SK-N-SH (cell line): ENCODE data around the gene NLRP9. TPM values are rescaled to one million over a fixed set of nuclear protein-coding genes. Genes with fewer than 3 reads are reported as not detected.

Experiments
- CTCF ChIA-PET: fragments of 300-600, 350-600 bp; formaldehyde crosslinking; extraction: SDS; loops from one replicate; lab custom pipeline; 2021; lab: Yijun Ruan, JAX
- POLR2A ChIA-PET: fragments of 350-600 bp; sonication (Branson Sonifier 250); formaldehyde crosslinking; extraction: SDS; loops from one replicate; lab custom pipeline; 2020; ENCODE audit warnings: antibody characterized with exemption, inconsistent platforms; lab: Yijun Ruan, JAX
- DNase-seq: peaks from one replicate; pipeline ENCODE4 v3.0.0; 2012
- H2AFZ ChIP-seq: fragments of 200-600 bp; sonication (generic); 2 replicates; pipeline ENCODE4 v1.8.1; 2016; ENCODE audit warnings: antibody characterized with exemption, mild to moderate bottlenecking, low read depth
- H3F3A ChIP-seq: fragments of 200-600 bp; sonication (generic); replicated peaks from 2 replicates; pipeline ENCODE3; 2016; ENCODE audit warnings: antibody characterized with exemption, mild to moderate bottlenecking; ENCODE audit not compliant: insufficient read depth
- H3K27ac ChIP-seq, 2 experiments: fragments of 200-500 bp in 1 of 2; fragments of 200-600 bp in 1 of 2; sonication (Bioruptor generic) in 1 of 2; sonication (generic), shearing (Covaris generic) in 1 of 2; 2 replicates each; pipeline versions ENCODE4 v1.5.1 to v1.6.1; 2014 to 2016; ENCODE audit warnings: low read depth in 2 of 2, inconsistent platforms in 1 of 2, low read length in 1 of 2, mild to moderate bottlenecking in 1 of 2, mixed read lengths in 1 of 2
- H3K27me3 ChIP-seq: fragments of 200-600 bp; sonication (generic), shearing (Covaris generic); 2 replicates; pipeline ENCODE4 v1.6.1; 2016; ENCODE audit warnings: mixed run types; ENCODE audit not compliant: insufficient read depth
- H3K36me3 ChIP-seq, 2 experiments: fragments of 200-500 bp in 1 of 2; fragments of 200-600 bp in 1 of 2; sonication (Bioruptor generic) in 1 of 2; sonication (generic) in 1 of 2; replicated peaks in 1 of 2; 2 replicates each; pipeline versions ENCODE3 to v1.5.1; 2014 to 2016; ENCODE audit warnings: low read length in 1 of 2, mild to moderate bottlenecking in 1 of 2; ENCODE audit not compliant: insufficient read depth in 2 of 2, control insufficient read depth in 1 of 2
- H3K4me1 ChIP-seq, 2 experiments: fragments of 200-500 bp in 1 of 2; fragments of 200-600 bp in 1 of 2; sonication (Bioruptor generic) in 1 of 2; sonication (generic), shearing (Covaris generic) in 1 of 2; 2 replicates each; pipeline versions ENCODE4 v1.5.1 to v1.6.1; 2014 to 2016; ENCODE audit warnings: low read depth in 1 of 2, low read length in 1 of 2, mixed run types in 1 of 2; ENCODE audit not compliant: insufficient read depth in 2 of 2, control insufficient read depth in 1 of 2
- H3K4me2 ChIP-seq: fragments of 200-600 bp; sonication (generic), shearing (Covaris generic); 2 replicates; pipeline ENCODE4 v1.6.1; 2017; ENCODE audit warnings: mixed run types
- H3K4me3 ChIP-seq, 2 experiments: fragments of 200-500 bp in 1 of 2; fragments of 200-600 bp in 1 of 2; sonication (Bioruptor generic) in 1 of 2; sonication (generic), shearing (Covaris generic) in 1 of 2; 2 replicates each; pipeline versions ENCODE4 v1.5.1 to v1.8.1; 2014 to 2016; ENCODE audit warnings: low read depth in 2 of 2, inconsistent platforms in 1 of 2, low read length in 1 of 2, mild to moderate bottlenecking in 1 of 2, mixed read lengths in 1 of 2, moderate library complexity in 1 of 2
- H3K79me2 ChIP-seq: fragments of 200-600 bp; sonication (generic); 2 replicates; pipeline ENCODE4 v1.8.1; 2017; ENCODE audit warnings: mild to moderate bottlenecking; ENCODE audit not compliant: insufficient read depth
- H3K9ac ChIP-seq: fragments of 200-600 bp; sonication (generic); 2 replicates; pipeline ENCODE4 v1.6.1; 2017; ENCODE audit warnings: mixed run types
- H3K9me2 ChIP-seq: fragments of 200-600 bp; sonication (generic); 2 replicates; pipeline ENCODE4 v1.6.1; 2017; ENCODE audit warnings: mixed run types
- H3K9me3 ChIP-seq: fragments of 200-600 bp; sonication (generic); 2 replicates; pipeline ENCODE4 v1.6.1; 2017; ENCODE audit warnings: mixed run types, mild to moderate bottlenecking, moderate library complexity
- H4K20me1 ChIP-seq: fragments of 200-600 bp; sonication (generic); 2 replicates; pipeline ENCODE4 v1.6.1; 2017; ENCODE audit warnings: mild to moderate bottlenecking, mixed run types; ENCODE audit not compliant: insufficient read depth
- CHD2 ChIP-seq: fragments of 150-350 bp; IDR thresholded peaks from 2 replicates; pipeline ENCODE4 v1.6.1; 2018; ENCODE audit warnings: low read length; ENCODE audit not compliant: partially characterized antibody
- ELF1 ChIP-seq: IDR thresholded peaks from 2 replicates; pipeline ENCODE4 v1.4.0; 2012
- EP300 ChIP-seq, 2 experiments: IDR thresholded peaks; 2 replicates each; pipeline versions ENCODE4 v1.4.0 to v1.6.1; 2012; ENCODE audit warnings: borderline replicate concordance in 1 of 2, low read depth in 1 of 2, low read length in 1 of 2
- FOSL2 ChIP-seq: IDR thresholded peaks from 2 replicates; pipeline ENCODE4 v1.4.0; 2012; ENCODE audit warnings: low read depth, mild to moderate bottlenecking, moderate library complexity, borderline replicate concordance
- FOXJ3 ChIP-seq: sonication (generic); formaldehyde crosslinking; IDR thresholded peaks from 2 replicates; pipeline ENCODE4 v1.5.1; 2020; ENCODE audit warnings: mild to moderate bottlenecking, missing genetic modification reagents
- GATA2 ChIP-seq: sonication (generic); formaldehyde crosslinking; IDR thresholded peaks from 2 replicates; pipeline ENCODE4 v1.5.0; 2020; ENCODE audit warnings: mild to moderate bottlenecking, missing genetic modification reagents
- IRF3 ChIP-seq: fragments of 150-350 bp; IDR thresholded peaks from 2 replicates; pipeline ENCODE4 v1.6.1; 2016; ENCODE audit warnings: mild to moderate bottlenecking, low read depth, low read length
- JUND ChIP-seq: IDR thresholded peaks from 2 replicates; pipeline ENCODE4 v1.4.0; 2012
- MAX ChIP-seq: IDR thresholded peaks from 2 replicates; pipeline ENCODE4 v1.4.0; 2012; ENCODE audit warnings: low read depth
- NFIC ChIP-seq: IDR thresholded peaks from 2 replicates; pipeline ENCODE4 v1.4.0; 2012; ENCODE audit warnings: borderline replicate concordance
- PBX3 ChIP-seq: IDR thresholded peaks from 2 replicates; pipeline ENCODE4; 2012
- RFX5 ChIP-seq: IDR thresholded peaks from 2 replicates; pipeline ENCODE4 v1.6.1; 2012; ENCODE audit warnings: mild to moderate bottlenecking, improper control_type of control experiment, low read length
- RXRA ChIP-seq: IDR thresholded peaks from 2 replicates; pipeline ENCODE4 v1.4.0; 2012; ENCODE audit warnings: low read depth, mild to moderate bottlenecking, borderline replicate concordance
- SMC3 ChIP-seq: IDR thresholded peaks from 2 replicates; pipeline ENCODE4 v1.6.1; 2012; ENCODE audit warnings: low read depth, low read length, improper control_type of control experiment
- TCF12 ChIP-seq: IDR thresholded peaks from 2 replicates; pipeline ENCODE4 v1.4.0; 2012
- TEAD4 ChIP-seq: IDR thresholded peaks from 2 replicates; pipeline ENCODE4 v1.4.0; 2012; ENCODE audit warnings: mild to moderate bottlenecking, borderline replicate concordance; ENCODE audit not compliant: insufficient read depth
- USF1 ChIP-seq: IDR thresholded peaks from 2 replicates; pipeline ENCODE4 v1.4.0; 2012; ENCODE audit warnings: low read depth, borderline replicate concordance
- USF2 ChIP-seq: fragments of 150-350 bp; IDR thresholded peaks from 2 replicates; pipeline ENCODE4 v1.6.1; 2017; ENCODE audit warnings: antibody characterized with exemption, low read length, low read depth, borderline replicate concordance
- ZBTB33 ChIP-seq: IDR thresholded peaks from 2 replicates; pipeline ENCODE4 v1.4.0; 2012; ENCODE audit warnings: low read depth, borderline replicate concordance
- WGBS: methylation state at CpG from one replicate; pipeline ENCODE4 v1.1.6; 2017; ENCODE audit warnings: low lambda C conversion rate; 5-methylcytosine and 5-hydroxymethylcytosine counted together
- polyA plus RNA-seq, 3 experiments: library from polyadenylated mRNA; depleted of rRNA; stranded (reverse); fragments of >200 nt; gene quantifications; 2 replicates each; pipeline ENCODE4 v1.2.3, GENCODE V29; 2012

NLRP9 gene
- polyA plus RNA-seq, 1 of the 3 experiments (the other 2 are of a cell fraction), result not detected

GRCh38 chr19:55689411-55690108, 48.6 kb downstream of the NLRP9 start:
- Histone ChIP-seq H3K9me2 (no peaks in the 10 kb centered on the region), H3K4me1 (no peaks in the 10 kb centered on the region), H3K9ac (no peak overlapping the region), H3K79me2 (peaks cover 18% of the 10 kb centered on the region; the same call in 1 of the 2 replicates), H4K20me1 (peaks cover 35% of the 10 kb centered on the region), H3K9me3 (no peaks in the 10 kb centered on the region), H3K36me3 (peaks cover 0 to 65% of the 10 kb centered on the region in 2 experiments), H3F3A (no peaks in the 10 kb centered on the region), H3K27ac (no peak overlapping the region), H3K27me3 (no peaks in the 10 kb centered on the region), H3K4me2 (no peak overlapping the region), H2AFZ (no peak overlapping the region), H3K4me3 (no peak overlapping the region)
- ChIA-PET CTCF (no interaction called here), POLR2A (no interaction called here)
- no peak for TF ChIP-seq FOSL2
- TF ChIP-seq RXRA, result no peak
- no peak for TF ChIP-seq TEAD4
- no peak for TF ChIP-seq EP300 (IDR thresholded peaks at IDR 0.05; ENCODE audit: borderline replicate concordance in 1 of 2, low read depth in 1 of 2, low read length in 1 of 2)
- TF ChIP-seq FOXJ3 (CRISPR knock-in tag), result no peak
- no peak for DNase-seq
- WGBS, result 95% methylated on average over 34 of the region's 35 CpGs

GRCh38 chr19:55688422-55689218, 49.6 kb downstream of the NLRP9 start:
- H3K4me2 ChIP-seq, result no peak overlapping the region
- no peaks in the 10 kb centered on the region for H3K9me3 ChIP-seq
- no peak overlapping the region for H3K27ac ChIP-seq
- H3K9ac ChIP-seq, result no peak overlapping the region
- no peaks in the 10 kb centered on the region for H3K9me2 ChIP-seq
- ChIA-PET CTCF (interaction anchor here (1.0 kb wide), 1 partner anchor 15 kb away, joined by 3 read pairs; no protein-coding TSS in a partner anchor), POLR2A (no interaction called here)
- H3K36me3 ChIP-seq, result peaks cover 0 to 71% of the 10 kb centered on the region in 2 experiments
- no peaks in the 10 kb centered on the region for H3K4me1 ChIP-seq
- H3K79me2 ChIP-seq, result peaks cover 27% of the 10 kb centered on the region
- H3F3A ChIP-seq, result no peaks in the 10 kb centered on the region
- no peak for DNase-seq
- no peak overlapping the region for H2AFZ ChIP-seq
- TF ChIP-seq IRF3, result no peak
- TF ChIP-seq EP300 (IDR thresholded peaks at IDR 0.05; ENCODE audit: borderline replicate concordance in 1 of 2, low read depth in 1 of 2, low read length in 1 of 2), result no peak
- no peak for TF ChIP-seq RFX5
- no peak for TF ChIP-seq USF1
- no peak for TF ChIP-seq ELF1
- no peak for TF ChIP-seq TCF12
- no peak for TF ChIP-seq SMC3
- TF ChIP-seq ZBTB33, result no peak
- no peak for TF ChIP-seq PBX3
- no peak for TF ChIP-seq JUND
- no peak for TF ChIP-seq USF2
- TF ChIP-seq CHD2, result no peak
- TF ChIP-seq GATA2 (CRISPR knock-in tag), result no peak
- no peak for TF ChIP-seq MAX
- TF ChIP-seq NFIC, result no peak
- no peak overlapping the region for H3K4me3 ChIP-seq
- peaks cover 44% of the 10 kb centered on the region for H4K20me1 ChIP-seq
- no peaks in the 10 kb centered on the region for H3K27me3 ChIP-seq
- 92% methylated on average over 20 of the region's 27 CpGs for WGBS
